Breast epithelium (tissue), 3 donors: ENCODE data around the gene TNK2.
"Not testable (repeated sequence)": the region's sequence is repeated elsewhere in the genome, so short reads cannot be mapped to it uniquely, and the experiment has no call there.

Experiments
- CTCF ChIP-seq, 3 donors: fragments of 450-650 bp; IDR thresholded peaks; one replicate each; pipeline ENCODE4 v1.5.1; 2016 to 2017; ENCODE audit warnings: antibody characterized with exemption in 3 of 3, mild to moderate bottlenecking in 3 of 3, moderate library complexity in 3 of 3
- POLR2A ChIP-seq: fragments of 450-650 bp; IDR thresholded peaks from one replicate; pipeline ENCODE4 v1.6.1; 2016; ENCODE audit warnings: antibody characterized with exemption, mild to moderate bottlenecking, moderate library complexity

- TF ChIP-seq POLR2A; CTCF (IDR thresholded peaks at IDR 0.05): not testable (repeated sequence)
Measured at GRCh38 chr3:195939526-195940470, 31.4 kb upstream of the TNK2 start.
